Activated T-cell treated with anti-CD3 and anti-CD28 coated beads, Interleukin-2, amount 50 U/mL, for 24 hours (primary cell): ENCODE data around the gene MS4A6A.
"Not testable (repeated sequence)": the region's sequence is repeated elsewhere in the genome, so short reads cannot be mapped to it uniquely, and the experiment has no call there.

Experiments
- DNase-seq: peaks from one replicate; pipeline ENCODE4 v3.0.0-alpha.2; 2020
- H3K27ac Mint-ChIP-seq: 2 replicates; pipeline ENCODE4 v1.8.0; 2020; ENCODE audit warnings: mild to moderate bottlenecking, mixed read lengths
- H3K27me3 Mint-ChIP-seq: 2 replicates; pipeline ENCODE4 v1.8.0; 2020; ENCODE audit warnings: mixed read lengths
- H3K36me3 Mint-ChIP-seq: 2 replicates; pipeline ENCODE4 v1.8.0; 2020; ENCODE audit warnings: low read depth, mixed read lengths
- H3K4me1 Mint-ChIP-seq: 2 replicates; pipeline ENCODE4 v1.8.0; 2020; ENCODE audit warnings: low read depth, mixed read lengths
- H3K4me3 Mint-ChIP-seq: 2 replicates; pipeline ENCODE4 v1.8.0; 2020; ENCODE audit warnings: mild to moderate bottlenecking, moderate library complexity, mixed read lengths
- H3K9me3 Mint-ChIP-seq: 2 replicates; pipeline ENCODE4 v1.8.0; 2020; ENCODE audit warnings: mixed read lengths

Gene MS4A6A

GRCh38 chr11:60182541-60183330 lies at the start of gene MS4A6A:
Gene MS4A6A (minus strand): TSS chr11:60183083. CDS start chr11:60181727, 1,356 bp downstream.
- no peaks in the 10 kb centered on the region for H3K4me1 Mint-ChIP-seq
- no peaks in the 10 kb centered on the region for H3K36me3 Mint-ChIP-seq
- no peak within 1 kb of the TSS for H3K27ac Mint-ChIP-seq
- no peak within 1 kb of the TSS for H3K4me3 Mint-ChIP-seq
- DNase-seq, result no peak
- peaks cover 54% of the 10 kb centered on the region for H3K27me3 Mint-ChIP-seq
- peaks cover 4% of the 10 kb centered on the region for H3K9me3 Mint-ChIP-seq

- Mint-ChIP-seq H3K27me3 (peaks cover 17% of the 10 kb centered on the region), H3K36me3 (no peaks in the 10 kb centered on the region), H3K4me1 (no peaks in the 10 kb centered on the region), H3K4me3 (no peak overlapping the region), H3K27ac (no peak overlapping the region), H3K9me3 (no peaks in the 10 kb centered on the region)
- no peak for DNase-seq
These were observed 47.8 kb upstream of the MS4A6A start for GRCh38 chr11:60230681-60231080.

GRCh38 chr11:60222141-60222540 lies 39.3 kb upstream of the MS4A6A start:
- Mint-ChIP-seq H3K9me3 (no peaks in the 10 kb centered on the region), H3K4me1 (no peaks in the 10 kb centered on the region), H3K27ac (no peak overlapping the region), H3K4me3 (no peak overlapping the region), H3K36me3 (no peaks in the 10 kb centered on the region), H3K27me3 (peaks cover 13% of the 10 kb centered on the region)
- DNase-seq, result no peak

GRCh38 chr11:60221692-60222091 lies 38.8 kb upstream of the MS4A6A start:
- no peaks in the 10 kb centered on the region for H3K36me3 Mint-ChIP-seq

GRCh38 chr11:60221181-60221580 lies 38.3 kb upstream of the MS4A6A start:
- H3K27me3 Mint-ChIP-seq, result peaks cover 22% of the 10 kb centered on the region
- no peaks in the 10 kb centered on the region for H3K4me1 Mint-ChIP-seq
- H3K4me3 Mint-ChIP-seq, result no peak overlapping the region
- DNase-seq, result no peak
- no peaks in the 10 kb centered on the region for H3K9me3 Mint-ChIP-seq
- H3K27ac Mint-ChIP-seq, result no peak overlapping the region
- H3K36me3 Mint-ChIP-seq, result no peaks in the 10 kb centered on the region

More at GRCh38 chr11:60221692-60222091, 38.8 kb upstream of the MS4A6A start:
- Mint-ChIP-seq H3K9me3 (no peaks in the 10 kb centered on the region), H3K4me3 (no peak overlapping the region), H3K27me3 (peaks cover 18% of the 10 kb centered on the region), H3K27ac (no peak overlapping the region), H3K4me1 (no peaks in the 10 kb centered on the region)
- DNase-seq, result no peak

- no peak overlapping the region for H3K4me3 Mint-ChIP-seq
- peaks cover 52% of the 10 kb centered on the region for H3K27me3 Mint-ChIP-seq
- no peaks in the 10 kb centered on the region for H3K9me3 Mint-ChIP-seq
- H3K4me1 Mint-ChIP-seq, result no peaks in the 10 kb centered on the region
- no peak overlapping the region for H3K27ac Mint-ChIP-seq
- DNase-seq, result no peak
- H3K36me3 Mint-ChIP-seq, result no peaks in the 10 kb centered on the region
These were observed 31.5 kb upstream of the MS4A6A start for GRCh38 chr11:60214386-60214785.

- Mint-ChIP-seq H3K9me3 (no peaks in the 10 kb centered on the region), H3K4me3 (no peak overlapping the region)
These were observed 28.3 kb upstream of the MS4A6A start for GRCh38 chr11:60211206-60211605.

GRCh38 chr11:60209977-60210376 lies 27.1 kb upstream of the MS4A6A start:
- no peak for DNase-seq
- Mint-ChIP-seq H3K9me3 (no peaks in the 10 kb centered on the region), H3K4me3 (no peak overlapping the region), H3K27me3 (peaks cover 62% of the 10 kb centered on the region), H3K27ac (no peak overlapping the region), H3K4me1 (peaks cover 21% of the 10 kb centered on the region), H3K36me3 (no peaks in the 10 kb centered on the region)

More at GRCh38 chr11:60211206-60211605, 28.3 kb upstream of the MS4A6A start:
- Mint-ChIP-seq H3K36me3 (no peaks in the 10 kb centered on the region), H3K27ac (no peak overlapping the region), H3K27me3 (peaks cover 67% of the 10 kb centered on the region), H3K4me1 (peaks cover 11% of the 10 kb centered on the region)
- DNase-seq, result no peak

GRCh38 chr11:60208951-60209350 lies 26.1 kb upstream of the MS4A6A start:
- no peaks in the 10 kb centered on the region for H3K9me3 Mint-ChIP-seq
- H3K4me1 Mint-ChIP-seq, result peaks cover 28% of the 10 kb centered on the region
- DNase-seq, result no peak
- no peaks in the 10 kb centered on the region for H3K36me3 Mint-ChIP-seq
- no peak overlapping the region for H3K4me3 Mint-ChIP-seq
- H3K27me3 Mint-ChIP-seq, result peaks cover 61% of the 10 kb centered on the region
- no peak overlapping the region for H3K27ac Mint-ChIP-seq

GRCh38 chr11:60208146-60208895 lies 25.4 kb upstream of the MS4A6A start:
- H3K36me3 Mint-ChIP-seq, result no peaks in the 10 kb centered on the region
- no peak overlapping the region for H3K27ac Mint-ChIP-seq
- no peaks in the 10 kb centered on the region for H3K9me3 Mint-ChIP-seq
- no peak overlapping the region for H3K4me3 Mint-ChIP-seq
- H3K27me3 Mint-ChIP-seq, result peaks cover 61% of the 10 kb centered on the region
- H3K4me1 Mint-ChIP-seq, result peaks cover 28% of the 10 kb centered on the region
- no peak for DNase-seq

- Mint-ChIP-seq H3K9me3 (peaks cover 2% of the 10 kb centered on the region), H3K36me3 (no peaks in the 10 kb centered on the region), H3K27ac (no peak overlapping the region), H3K4me3 (no peak overlapping the region), H3K4me1 (peaks cover 28% of the 10 kb centered on the region), H3K27me3 (peaks cover 63% of the 10 kb centered on the region)
- no peak for DNase-seq
These were observed 23.7 kb upstream of the MS4A6A start for GRCh38 chr11:60206616-60207015.

- Mint-ChIP-seq H3K36me3 (no peaks in the 10 kb centered on the region), H3K27ac (no peak overlapping the region), H3K4me3 (no peak overlapping the region), H3K27me3 (peaks cover 52% of the 10 kb centered on the region), H3K9me3 (peaks cover 2% of the 10 kb centered on the region), H3K4me1 (peaks cover 28% of the 10 kb centered on the region)
- DNase-seq, result no peak
These were observed 22.0 kb upstream of the MS4A6A start for GRCh38 chr11:60204922-60205321.

GRCh38 chr11:60201334-60201733 lies 18.5 kb upstream of the MS4A6A start:
- Mint-ChIP-seq H3K27me3 (peaks cover 37% of the 10 kb centered on the region), H3K4me1 (peaks cover 18% of the 10 kb centered on the region)
- not testable (repeated sequence) for H3K4me3 Mint-ChIP-seq, DNase-seq, H3K36me3 Mint-ChIP-seq, H3K9me3 Mint-ChIP-seq, H3K27ac Mint-ChIP-seq

GRCh38 chr11:60197442-60197841 lies 14.6 kb upstream of the MS4A6A start:
- H3K27ac Mint-ChIP-seq, result no peak overlapping the region

GRCh38 chr11:60195923-60196368 lies 13.1 kb upstream of the MS4A6A start:
- no peak overlapping the region for H3K27ac Mint-ChIP-seq
- peaks cover 13% of the 10 kb centered on the region for H3K4me1 Mint-ChIP-seq
- peaks cover 36% of the 10 kb centered on the region for H3K27me3 Mint-ChIP-seq
- H3K9me3 Mint-ChIP-seq, result peaks cover 2% of the 10 kb centered on the region
- DNase-seq, result no peak
- H3K4me3 Mint-ChIP-seq, result no peak overlapping the region
- H3K36me3 Mint-ChIP-seq, result no peaks in the 10 kb centered on the region

More at GRCh38 chr11:60197442-60197841, 14.6 kb upstream of the MS4A6A start:
- Mint-ChIP-seq H3K4me1 (peaks cover 13% of the 10 kb centered on the region), H3K36me3 (no peaks in the 10 kb centered on the region), H3K27me3 (peaks cover 42% of the 10 kb centered on the region), H3K4me3 (no peak overlapping the region), H3K9me3 (peaks cover 4% of the 10 kb centered on the region)
- no peak for DNase-seq
